GM21367 (cell line): ENCODE data around the gene IFFO2.

Experiments used
- ATAC-seq: cut with Tn5 transposase; IDR thresholded peaks from one replicate; pipeline ENCODE4 v1.9.1; 2021; ENCODE audit not compliant: unreplicated experiment

Gene IFFO2

GRCh38 chr1:18856435-18856834, 100.0 kb downstream of the IFFO2 start:
- ATAC-seq = no peak

GRCh38 chr1:18855573-18855972, 100.9 kb downstream of the IFFO2 start:
- ATAC-seq = no peak

GRCh38 chr1:18854331-18855025, 102.0 kb downstream of the IFFO2 start:
- no peak for ATAC-seq
